Measurements from ENCODE around the gene BDP1. TPM values are rescaled to one million over a fixed set of nuclear protein-coding genes. Genes with fewer than 3 reads are reported as not detected.

BDP1 gene
- total RNA-seq, 1 experiment from 2014 or later, result 22.0 TPM

Other genes starting within 250 kb of the BDP1 start
- 47.2 TPM for gene MCCC2, start 131.7 kb downstream of the BDP1 start, total RNA-seq (2021; ENCODE audit: unreplicated experiment)